ENCODE data around the gene ETV4.
A peak's percentile ranks its signal among the peaks of the same experiment; 100 is the strongest.

ETV4 gene

DNA sequence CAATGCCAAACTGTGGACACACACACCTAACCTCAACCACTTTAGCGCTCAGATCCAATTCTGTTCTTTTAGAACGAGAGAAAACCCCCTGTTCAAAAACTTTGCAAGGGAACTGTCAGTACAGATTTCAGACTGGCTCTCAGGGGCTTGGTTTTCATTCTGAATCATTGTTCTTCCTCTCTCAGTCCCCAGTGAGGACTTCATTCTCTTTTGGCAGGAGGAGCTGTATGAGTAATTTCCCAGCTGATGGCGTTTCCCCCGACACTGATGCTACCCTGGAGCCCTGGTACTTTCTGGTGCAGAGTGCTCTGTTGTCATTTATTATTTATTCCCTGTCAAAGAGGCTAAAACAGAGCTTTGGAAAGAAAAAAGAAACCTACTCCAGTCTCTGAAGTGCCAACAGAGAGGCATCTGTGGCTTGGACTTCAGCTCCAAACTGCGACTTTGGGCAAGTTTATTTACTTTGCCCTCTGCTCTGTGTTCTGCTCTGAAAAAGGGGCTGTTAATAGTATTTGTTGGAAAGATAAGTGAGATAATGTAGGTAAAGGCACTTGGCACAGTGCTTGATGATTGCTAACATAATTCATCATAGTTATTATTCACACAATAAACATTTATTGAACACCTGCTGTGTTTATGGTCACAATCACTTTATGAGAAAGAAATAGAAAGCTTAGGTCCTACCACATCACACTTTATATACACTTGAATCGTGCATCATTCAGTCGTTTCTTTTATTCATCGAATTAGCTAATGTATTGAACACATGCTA lies 28.3 kb downstream of the ETV4 start:
- TF ChIP-seq, protein P1, sequence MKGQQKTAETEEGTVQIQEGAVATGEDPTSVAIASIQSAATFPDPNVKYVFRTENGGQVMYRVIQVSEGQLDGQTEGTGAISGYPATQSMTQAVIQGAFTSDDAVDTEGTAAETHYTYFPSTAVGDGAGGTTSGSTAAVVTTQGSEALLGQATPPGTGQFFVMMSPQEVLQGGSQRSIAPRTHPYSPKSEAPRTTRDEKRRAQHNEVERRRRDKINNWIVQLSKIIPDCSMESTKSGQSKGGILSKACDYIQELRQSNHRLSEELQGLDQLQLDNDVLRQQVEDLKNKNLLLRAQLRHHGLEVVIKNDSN (IDR thresholded peaks at IDR 0.05), result no peak
- TF ChIP-seq TCF12 (IDR thresholded peaks at IDR 0.05; ENCODE audit: low read depth) (no peak), TEAD4 (IDR thresholded peaks at IDR 0.05) (no peak), NFIC (IDR thresholded peaks at IDR 0.05) (no peak), YY1 (IDR thresholded peaks at IDR 0.05; ENCODE audit: low read depth) (no peak), FOXM1 (IDR thresholded peaks at IDR 0.05; ENCODE audit: borderline replicate concordance, low read depth) (no peak)

DNA sequence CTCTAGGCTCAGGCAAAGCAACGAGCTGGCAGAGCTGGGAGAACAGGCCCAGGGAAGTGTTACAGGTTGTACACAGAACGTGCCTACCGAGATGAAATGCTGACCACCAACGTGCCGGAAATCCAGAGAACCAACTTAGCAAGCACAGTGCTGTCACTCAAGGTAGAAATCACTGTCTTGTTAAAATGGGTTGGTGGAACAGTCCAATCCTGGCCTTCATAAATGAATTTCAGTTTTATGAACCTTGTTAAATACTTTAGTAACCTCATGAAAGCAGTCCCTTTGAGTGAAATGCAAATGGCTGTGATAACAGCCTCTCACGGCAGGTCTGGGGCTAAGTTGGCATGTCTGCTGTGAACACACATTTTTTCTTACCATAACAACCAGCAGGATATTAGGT lies 29.0 kb downstream of the ETV4 start:
- TF ChIP-seq TCF12 (IDR thresholded peaks at IDR 0.05; ENCODE audit: low read depth) (no peak), EGR1 (IDR thresholded peaks at IDR 0.05) (no peak)
- TF ChIP-seq, protein P1 (IDR thresholded peaks at IDR 0.05), result no peak

DNA sequence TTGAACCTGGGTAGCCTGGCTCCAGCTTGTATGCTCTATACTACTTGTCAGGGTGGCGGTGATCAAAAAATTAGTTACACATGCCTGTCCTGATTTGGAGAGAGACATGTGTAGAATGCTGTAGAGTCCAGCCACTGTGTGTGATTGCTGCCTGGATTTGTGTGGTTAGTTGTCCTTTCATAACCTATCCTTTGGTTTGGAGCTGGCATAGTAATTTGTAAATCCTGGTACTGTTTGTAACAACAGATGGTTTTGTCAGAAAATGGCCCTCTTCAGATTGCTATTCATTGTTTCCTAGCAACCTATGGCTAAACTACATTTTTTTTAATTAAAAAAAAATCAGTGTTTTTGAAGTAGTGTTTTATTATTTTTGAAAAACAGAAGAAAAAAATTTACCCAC lies 30.5 kb downstream of the ETV4 start:
- TF ChIP-seq ZBTB7A (IDR thresholded peaks at IDR 0.05; ENCODE audit: low read depth), result no peak
- TF ChIP-seq CEBPB (IDR thresholded peaks at IDR 0.05), result no peak
- TF ChIP-seq NFIC (IDR thresholded peaks at IDR 0.05), result no peak
- TF ChIP-seq, protein P1 (IDR thresholded peaks at IDR 0.05), result no peak
- no peak for TF ChIP-seq FOXM1 (IDR thresholded peaks at IDR 0.05; ENCODE audit: borderline replicate concordance, low read depth)
- TF ChIP-seq EGR1 (IDR thresholded peaks at IDR 0.05), result no peak
- TF ChIP-seq TEAD4 (IDR thresholded peaks at IDR 0.05), result no peak
- no peak for TF ChIP-seq TCF12 (IDR thresholded peaks at IDR 0.05; ENCODE audit: low read depth)
- no peak for TF ChIP-seq RAD21 (IDR thresholded peaks at IDR 0.05; ENCODE audit: low read depth)
- no peak for TF ChIP-seq EP300 (IDR thresholded peaks at IDR 0.05; ENCODE audit: borderline replicate concordance)
- TF ChIP-seq, protein P2, sequence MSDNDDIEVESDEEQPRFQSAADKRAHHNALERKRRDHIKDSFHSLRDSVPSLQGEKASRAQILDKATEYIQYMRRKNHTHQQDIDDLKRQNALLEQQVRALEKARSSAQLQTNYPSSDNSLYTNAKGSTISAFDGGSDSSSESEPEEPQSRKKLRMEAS (IDR thresholded peaks at IDR 0.05), result no peak
- no peak for TF ChIP-seq YY1 (IDR thresholded peaks at IDR 0.05; ENCODE audit: low read depth)
- TF ChIP-seq CREB1 (IDR thresholded peaks at IDR 0.05; ENCODE audit: low read depth), result no peak
- TF ChIP-seq TAF1 (IDR thresholded peaks at IDR 0.05; ENCODE audit: low read depth), result no peak
- TF ChIP-seq, protein P3, sequence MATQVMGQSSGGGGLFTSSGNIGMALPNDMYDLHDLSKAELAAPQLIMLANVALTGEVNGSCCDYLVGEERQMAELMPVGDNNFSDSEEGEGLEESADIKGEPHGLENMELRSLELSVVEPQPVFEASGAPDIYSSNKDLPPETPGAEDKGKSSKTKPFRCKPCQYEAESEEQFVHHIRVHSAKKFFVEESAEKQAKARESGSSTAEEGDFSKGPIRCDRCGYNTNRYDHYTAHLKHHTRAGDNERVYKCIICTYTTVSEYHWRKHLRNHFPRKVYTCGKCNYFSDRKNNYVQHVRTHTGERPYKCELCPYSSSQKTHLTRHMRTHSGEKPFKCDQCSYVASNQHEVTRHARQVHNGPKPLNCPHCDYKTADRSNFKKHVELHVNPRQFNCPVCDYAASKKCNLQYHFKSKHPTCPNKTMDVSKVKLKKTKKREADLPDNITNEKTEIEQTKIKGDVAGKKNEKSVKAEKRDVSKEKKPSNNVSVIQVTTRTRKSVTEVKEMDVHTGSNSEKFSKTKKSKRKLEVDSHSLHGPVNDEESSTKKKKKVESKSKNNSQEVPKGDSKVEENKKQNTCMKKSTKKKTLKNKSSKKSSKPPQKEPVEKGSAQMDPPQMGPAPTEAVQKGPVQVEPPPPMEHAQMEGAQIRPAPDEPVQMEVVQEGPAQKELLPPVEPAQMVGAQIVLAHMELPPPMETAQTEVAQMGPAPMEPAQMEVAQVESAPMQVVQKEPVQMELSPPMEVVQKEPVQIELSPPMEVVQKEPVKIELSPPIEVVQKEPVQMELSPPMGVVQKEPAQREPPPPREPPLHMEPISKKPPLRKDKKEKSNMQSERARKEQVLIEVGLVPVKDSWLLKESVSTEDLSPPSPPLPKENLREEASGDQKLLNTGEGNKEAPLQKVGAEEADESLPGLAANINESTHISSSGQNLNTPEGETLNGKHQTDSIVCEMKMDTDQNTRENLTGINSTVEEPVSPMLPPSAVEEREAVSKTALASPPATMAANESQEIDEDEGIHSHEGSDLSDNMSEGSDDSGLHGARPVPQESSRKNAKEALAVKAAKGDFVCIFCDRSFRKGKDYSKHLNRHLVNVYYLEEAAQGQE (IDR thresholded peaks at IDR 0.05; ENCODE audit: low read depth), result no peak

DNA sequence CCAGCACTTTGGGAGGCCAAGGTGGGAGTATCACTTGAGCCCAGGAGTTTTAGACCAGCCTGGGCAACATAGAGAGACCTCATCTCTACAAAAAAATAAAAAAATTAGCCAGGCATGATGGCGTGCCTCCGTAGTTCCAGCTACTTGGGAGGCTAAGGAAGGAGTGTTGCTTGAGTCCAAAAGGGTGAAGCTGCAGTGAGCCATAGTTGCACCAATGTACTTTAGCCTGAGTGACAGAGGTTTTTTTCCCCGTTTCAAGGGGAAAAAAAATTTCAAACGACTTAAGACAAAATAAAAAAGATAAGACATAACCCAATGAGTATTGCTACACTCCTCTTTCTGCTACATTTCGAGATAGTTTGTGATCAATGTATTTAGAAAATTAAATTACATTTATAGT lies 55.5 kb downstream of the ETV4 start:
- TF ChIP-seq TEAD4 (IDR thresholded peaks at IDR 0.05), result no peak
- no peak for TF ChIP-seq FOXM1 (IDR thresholded peaks at IDR 0.05; ENCODE audit: borderline replicate concordance, low read depth)
- no peak for TF ChIP-seq NFIC (IDR thresholded peaks at IDR 0.05)
- TF ChIP-seq EP300 (IDR thresholded peaks at IDR 0.05; ENCODE audit: borderline replicate concordance), result no peak
- no peak for TF ChIP-seq YY1 (IDR thresholded peaks at IDR 0.05; ENCODE audit: low read depth)

DNA sequence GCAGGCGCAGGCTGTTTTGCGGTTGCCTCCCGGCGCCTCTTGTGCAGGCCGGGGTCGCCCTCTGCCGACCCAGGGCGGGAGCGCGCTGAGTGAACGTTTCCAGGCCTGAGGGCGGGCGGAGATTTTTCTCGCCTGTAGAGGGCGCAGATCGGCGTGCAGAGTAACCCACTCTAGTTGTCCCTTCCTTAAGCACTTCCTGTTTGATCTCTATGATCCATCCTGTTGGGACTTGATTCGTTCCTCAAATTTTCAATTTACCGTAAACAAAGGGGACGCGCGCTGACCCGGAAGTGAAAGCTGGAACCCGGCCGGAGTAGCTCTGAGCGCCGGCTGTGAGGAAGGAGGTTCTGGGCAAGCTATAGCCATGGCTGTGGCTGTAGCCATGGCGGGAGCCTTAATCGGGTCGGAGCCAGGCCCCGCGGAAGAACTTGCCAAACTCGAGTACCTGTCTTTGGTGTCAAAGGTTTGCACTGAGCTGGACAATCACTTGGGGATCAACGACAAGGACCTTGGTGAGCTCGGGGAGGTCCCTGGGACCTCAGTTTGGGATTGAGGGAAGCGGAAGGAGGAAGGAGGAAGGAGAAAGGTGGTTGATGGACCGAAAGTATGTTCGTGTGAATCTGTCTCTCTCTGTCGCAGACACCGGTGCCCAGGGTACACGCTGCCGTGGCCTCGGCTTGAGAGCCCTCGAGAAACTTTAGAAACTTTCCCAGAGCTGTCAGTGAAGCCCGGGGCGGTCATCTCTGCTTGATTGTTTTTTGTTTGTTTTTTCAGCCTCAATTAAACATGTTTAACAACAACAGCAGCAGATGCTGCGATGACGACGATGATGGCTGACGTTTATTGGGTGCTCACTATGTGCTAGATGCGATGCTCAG lies 62.2 kb downstream of the ETV4 start, which contains the start of gene DHX8:
TSS of gene DHX8 (plus strand) at position 302 of the 878 bp plus-strand sequence. CDS start at position 365, 63 bp downstream.
- TF ChIP-seq CREB1 (IDR thresholded peaks at IDR 0.05; ENCODE audit: low read depth) (0 out of 2 replicates have a peak, but pooled peaks have one; percentile 46), TEAD4 (IDR thresholded peaks at IDR 0.05) (no peak; the same call in 1 of the 2 replicates), EGR1 (IDR thresholded peaks at IDR 0.05) (no peak), FOXM1 (IDR thresholded peaks at IDR 0.05; ENCODE audit: borderline replicate concordance, low read depth) (peak; percentile 96), NFIC (IDR thresholded peaks at IDR 0.05) (peak; percentile 34; the same call in 1 of the 2 replicates), TAF1 (IDR thresholded peaks at IDR 0.05; ENCODE audit: low read depth) (peak; percentile 90), EP300 (IDR thresholded peaks at IDR 0.05; ENCODE audit: borderline replicate concordance) (peak; percentile 47; the same call in 1 of the 2 replicates), RAD21 (IDR thresholded peaks at IDR 0.05; ENCODE audit: low read depth) (peak; percentile 100), ZBTB7A (IDR thresholded peaks at IDR 0.05; ENCODE audit: low read depth) (no peak), TCF12 (IDR thresholded peaks at IDR 0.05; ENCODE audit: low read depth) (peak; percentile 79), CEBPB (IDR thresholded peaks at IDR 0.05) (no peak; the same call in 1 of the 2 replicates), YY1 (IDR thresholded peaks at IDR 0.05; ENCODE audit: low read depth) (peak; percentile 81)
- TF ChIP-seq, protein P1 (IDR thresholded peaks at IDR 0.05), result no peak
- TF ChIP-seq, protein P2 (IDR thresholded peaks at IDR 0.05), result peak; percentile 86
- TF ChIP-seq, protein P3 (IDR thresholded peaks at IDR 0.05; ENCODE audit: low read depth), result no peak
